Suprapubic skin (tissue), 3 donors: ENCODE data around the gene ATOH8.

ENCODE experiments used
- POLR2A ChIP-seq, 2 donors: fragments of 450-650 bp; IDR thresholded peaks; one replicate each; pipeline ENCODE4 v1.6.1; 2017; ENCODE audit warnings: antibody characterized with exemption in 2 of 2, mild to moderate bottlenecking in 2 of 2, moderate library complexity in 2 of 2
- TF ChIP-seq, protein P1 (sequence below), 2 donors: fragments of 200-600 bp in 1 of 2; fragments of 450-650 bp in 1 of 2; sonication (generic) in 1 of 2; IDR thresholded peaks; one replicate each; pipeline ENCODE4 v1.5.1; 2016 to 2019; ENCODE audit warnings: antibody characterized with exemption in 2 of 2, mild to moderate bottlenecking in 1 of 2, moderate library complexity in 1 of 2

DNA sequence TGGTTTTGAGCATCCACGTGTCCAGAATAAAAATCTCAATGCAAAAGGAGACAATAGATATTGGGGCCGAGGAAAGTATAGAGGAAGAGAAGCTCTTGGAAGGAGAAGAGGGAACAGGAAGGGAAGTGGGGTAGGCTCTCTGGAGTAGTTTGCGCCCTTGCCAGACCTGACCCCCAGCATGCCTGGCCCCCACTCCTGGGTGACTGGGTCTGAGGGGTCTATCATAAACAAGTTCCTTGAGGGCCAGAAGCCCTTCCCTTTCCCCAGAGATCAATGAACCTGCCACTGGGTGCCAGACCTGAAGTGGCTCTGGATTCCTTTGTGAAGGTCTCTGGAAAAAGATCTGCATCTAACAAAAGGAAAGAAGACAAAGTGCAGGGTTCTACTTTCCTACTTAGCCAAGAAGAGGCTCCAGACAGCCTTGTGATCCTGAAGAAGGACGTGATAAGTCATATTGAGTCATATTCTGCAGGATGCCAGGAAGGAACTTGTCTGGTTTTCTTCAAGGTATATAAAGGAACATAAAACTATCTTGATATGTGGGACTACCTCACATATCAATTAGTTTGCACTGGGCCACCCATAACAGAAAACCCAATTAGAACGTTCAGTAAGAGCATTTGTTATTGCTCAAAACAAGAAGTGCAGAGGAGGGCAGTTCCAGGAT is 18.7 kb upstream of the ATOH8 start:
- TF ChIP-seq, protein P1, sequence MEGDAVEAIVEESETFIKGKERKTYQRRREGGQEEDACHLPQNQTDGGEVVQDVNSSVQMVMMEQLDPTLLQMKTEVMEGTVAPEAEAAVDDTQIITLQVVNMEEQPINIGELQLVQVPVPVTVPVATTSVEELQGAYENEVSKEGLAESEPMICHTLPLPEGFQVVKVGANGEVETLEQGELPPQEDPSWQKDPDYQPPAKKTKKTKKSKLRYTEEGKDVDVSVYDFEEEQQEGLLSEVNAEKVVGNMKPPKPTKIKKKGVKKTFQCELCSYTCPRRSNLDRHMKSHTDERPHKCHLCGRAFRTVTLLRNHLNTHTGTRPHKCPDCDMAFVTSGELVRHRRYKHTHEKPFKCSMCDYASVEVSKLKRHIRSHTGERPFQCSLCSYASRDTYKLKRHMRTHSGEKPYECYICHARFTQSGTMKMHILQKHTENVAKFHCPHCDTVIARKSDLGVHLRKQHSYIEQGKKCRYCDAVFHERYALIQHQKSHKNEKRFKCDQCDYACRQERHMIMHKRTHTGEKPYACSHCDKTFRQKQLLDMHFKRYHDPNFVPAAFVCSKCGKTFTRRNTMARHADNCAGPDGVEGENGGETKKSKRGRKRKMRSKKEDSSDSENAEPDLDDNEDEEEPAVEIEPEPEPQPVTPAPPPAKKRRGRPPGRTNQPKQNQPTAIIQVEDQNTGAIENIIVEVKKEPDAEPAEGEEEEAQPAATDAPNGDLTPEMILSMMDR (IDR thresholded peaks at IDR 0.05), result no peak
- no peak for TF ChIP-seq POLR2A (IDR thresholded peaks at IDR 0.05)
